GM23338 (cell line): ENCODE results near the gene TARS2. TPM values are rescaled to one million over a fixed set of nuclear protein-coding genes. Genes with fewer than 3 reads are reported as not detected.

ENCODE experiments used
- ATAC-seq: fragments of 200-7000 bp; cut with Tn5 transposase; 3 replicates; pipeline ENCODE4 v1.9.1; 2020
- DNase-seq: peaks from one replicate; pipeline ENCODE4 v3.0.0-alpha.2; 2015; ENCODE audit warnings: low spot score
- H2AFZ ChIP-seq: fragments of 200-600 bp; sonication (generic); 2 replicates; pipeline ENCODE4 v1.8.0; 2016; ENCODE audit warnings: antibody characterized with exemption, mild to moderate bottlenecking, moderate library complexity
- H3F3A ChIP-seq: fragments of 200-600 bp; sonication (generic); replicated peaks from 2 replicates; pipeline ENCODE4 v1.8.0; 2017; ENCODE audit warnings: antibody characterized with exemption, mixed run types, low read depth
- H3K27ac ChIP-seq: fragments of 200-600 bp; sonication (generic); 2 replicates; pipeline ENCODE4 v1.6.1; 2016; ENCODE audit warnings: low read depth
- H3K27me3 ChIP-seq: fragments of 200-600 bp; sonication (generic); 2 replicates; pipeline ENCODE4 v1.8.0; 2016; ENCODE audit warnings: mild to moderate bottlenecking, mixed run types, moderate library complexity; ENCODE audit not compliant: insufficient read depth
- H3K36me3 ChIP-seq: fragments of 200-600 bp; sonication (generic); 2 replicates; pipeline ENCODE4 v1.8.0; 2016; ENCODE audit warnings: mild to moderate bottlenecking; ENCODE audit not compliant: insufficient read depth
- H3K4me1 ChIP-seq: fragments of 200-600 bp; sonication (generic); 2 replicates; pipeline ENCODE4 v1.8.0; 2016; ENCODE audit warnings: mild to moderate bottlenecking, moderate library complexity; ENCODE audit not compliant: insufficient read depth
- H3K4me2 ChIP-seq: fragments of 200-600 bp; sonication (generic); 2 replicates; pipeline ENCODE4 v1.7.1; 2017; ENCODE audit warnings: mixed run types
- H3K4me3 ChIP-seq: fragments of 200-600 bp; sonication (generic); 2 replicates; pipeline ENCODE4 v1.6.1; 2016; ENCODE audit warnings: mixed run types
- H3K79me2 ChIP-seq: fragments of 200-600 bp; sonication (generic); replicated peaks from 2 replicates; pipeline ENCODE4 v1.8.0; 2017; ENCODE audit warnings: mild to moderate bottlenecking; ENCODE audit not compliant: insufficient read depth
- H3K9me2 ChIP-seq: fragments of 200-600 bp; sonication (generic); 2 replicates; pipeline ENCODE4 v1.8.0; 2017; ENCODE audit not compliant: insufficient read depth
- H4K20me1 ChIP-seq: fragments of 200-600 bp; sonication (generic); replicated peaks from 2 replicates; pipeline ENCODE4 v1.8.0; 2017; ENCODE audit warnings: mild to moderate bottlenecking; ENCODE audit not compliant: insufficient read depth
- H3K27ac Mint-ChIP-seq: 2 replicates; pipeline ENCODE4 v1.8.0; 2020; ENCODE audit warnings: inconsistent platforms, mild to moderate bottlenecking, moderate library complexity, mixed read lengths
- H3K27me3 Mint-ChIP-seq: 3 replicates; pipeline ENCODE4 v1.8.0; 2022; ENCODE audit warnings: low read depth, mild to moderate bottlenecking, moderate library complexity, mixed read lengths, inconsistent platforms; ENCODE audit not compliant: insufficient read depth, poor library complexity
- H3K36me3 Mint-ChIP-seq: 3 replicates; pipeline ENCODE4 v1.8.0; 2021; ENCODE audit warnings: low read depth, mild to moderate bottlenecking, inconsistent platforms, moderate library complexity, mixed read lengths
- H3K4me1 Mint-ChIP-seq: 3 replicates; pipeline ENCODE4 v1.8.0; 2020; ENCODE audit warnings: mild to moderate bottlenecking, inconsistent platforms, mixed read lengths
- H3K4me3 Mint-ChIP-seq: 3 replicates; pipeline ENCODE4 v1.8.0; 2021; ENCODE audit warnings: moderate library complexity, mild to moderate bottlenecking, inconsistent platforms, mixed read lengths
- H3K9me3 Mint-ChIP-seq: 3 replicates; pipeline ENCODE4 v1.8.0; 2020; ENCODE audit warnings: moderate library complexity, mild to moderate bottlenecking, inconsistent platforms, mixed read lengths
- CREB1 ChIP-seq: fragments of 250-450 bp; sonication (Bioruptor Pico); IDR thresholded peaks from 2 replicates; pipeline ENCODE4 v1.5.0; 2020; ENCODE audit warnings: low read depth, mild to moderate bottlenecking, moderate library complexity
- CTCF ChIP-seq, 2 experiments: fragments of 200-600 bp in 1 of 2; sonication (generic) in 1 of 2; conservative IDR thresholded peaks; 2 replicates each; pipeline versions ENCODE4 v1.5.1 to v1.6.1; 2016 to 2017; ENCODE audit warnings: antibody characterized with exemption in 2 of 2, low read depth in 2 of 2, mild to moderate bottlenecking in 2 of 2, moderate library complexity in 1 of 2
- ETS1 ChIP-seq: IDR thresholded peaks from 2 replicates; pipeline ENCODE4 v1.6.1; 2016; ENCODE audit warnings: antibody characterized with exemption
- EZH2 ChIP-seq: fragments of 200-600 bp; sonication (generic); IDR thresholded peaks from one replicate; pipeline ENCODE4 v1.8.0; 2017; ENCODE audit warnings: antibody characterized with exemption, mild to moderate bottlenecking, low read depth; ENCODE audit not compliant: unreplicated experiment
- EZH2phosphoT487 ChIP-seq: fragments of 200-600 bp; sonication (generic); IDR thresholded peaks from one replicate; pipeline ENCODE4 v1.8.1; 2018; ENCODE audit warnings: antibody characterized with exemption; ENCODE audit not compliant: unreplicated experiment
- JUNB ChIP-seq: IDR thresholded peaks from one replicate; pipeline ENCODE4 v1.6.1; 2016; ENCODE audit warnings: antibody characterized with exemption; ENCODE audit not compliant: unreplicated experiment
- NANOG ChIP-seq: IDR thresholded peaks from 2 replicates; pipeline ENCODE4 v1.6.1; 2016; ENCODE audit warnings: antibody characterized with exemption, borderline replicate concordance
- POLR2AphosphoS5 ChIP-seq: IDR thresholded peaks from 2 replicates; pipeline ENCODE4 v1.6.1; 2016; ENCODE audit warnings: antibody characterized with exemption, low read depth
- STAT1 ChIP-seq: IDR thresholded peaks from one replicate; pipeline ENCODE4 v1.6.1; 2016; ENCODE audit warnings: antibody characterized with exemption; ENCODE audit not compliant: unreplicated experiment
- ZNF114 ChIP-seq: fragments of 250-450 bp; sonication (Bioruptor Pico); IDR thresholded peaks from 2 replicates; pipeline ENCODE4 v1.5.0; 2020; ENCODE audit warnings: mild to moderate bottlenecking, moderate library complexity
- ZNF462 ChIP-seq: fragments of 250-450 bp; sonication (Bioruptor Pico); IDR thresholded peaks from 2 replicates; pipeline ENCODE4 v1.5.0; 2020; ENCODE audit warnings: mild to moderate bottlenecking, moderate library complexity
- polyA plus RNA-seq: library from polyadenylated mRNA; unstranded; fragments of >200 nt; fragmentation: Nextera tagmentation; extraction: Ambion mirVana; gene quantifications from 2 replicates; pipeline ENCODE4 v1.2.1, GENCODE V29; 2016
- total RNA-seq: library from RNA; depleted of rRNA; stranded (reverse); fragments of >200 nt; shearing (Covaris generic); gene quantifications from 2 replicates; pipeline ENCODE4 v1.2.3, GENCODE V29; 2014

The TARS2 gene
- total and polyA plus RNA-seq, 2 experiments from 2014 or later, result 19.5 to 28.4 TPM

- ATAC-seq, result no peak
- no peaks in the 10 kb centered on the region for H3K9me3 Mint-ChIP-seq
- no peak overlapping the region; the same call in 1 of the 2 replicates for H2AFZ ChIP-seq
Observed at GRCh38 chr1:150479370-150479769, 7.8 kb upstream of the TARS2 start.

GRCh38 chr1:150479927-150480352, 7.3 kb upstream of the TARS2 start:
- H3K4me1 Mint-ChIP-seq, result no peaks in the 10 kb centered on the region
- Histone ChIP-seq H3K36me3 (no peaks in the 10 kb centered on the region), H3K9me2 (no peaks in the 10 kb centered on the region), H4K20me1 (no peaks in the 10 kb centered on the region; the same call in 1 of the 2 replicates), H2AFZ (no peak overlapping the region; the same call in 1 of the 2 replicates), H3K4me2 (no peak overlapping the region), H3K79me2 (no peaks in the 10 kb centered on the region), H3K27ac (no peak overlapping the region), H3K27me3 (no peaks in the 10 kb centered on the region), H3K4me3 (no peak overlapping the region), H3K4me1 (no peaks in the 10 kb centered on the region), H3F3A (peaks cover 4% of the 10 kb centered on the region; the same call in 1 of the 2 replicates)
- TF ChIP-seq STAT1 (no peak), EZH2phosphoT487 (no peak), ETS1 (no peak), ZNF462 (CRISPR knock-in tag) (no peak), NANOG (no peak), EZH2 (no peak), CTCF (conservative IDR thresholded peaks at IDR 0.05; ENCODE audit: low read depth in 2 of 2) (no peak), CREB1 (CRISPR knock-in tag) (no peak), ZNF114 (no peak), POLR2AphosphoS5 (no peak)
- no peak overlapping the region for H3K27ac Mint-ChIP-seq
- DNase-seq, result no peak
- ATAC-seq, result no peak
- peaks cover 11% of the 10 kb centered on the region for H3K27me3 Mint-ChIP-seq
- no peaks in the 10 kb centered on the region; the same call in 2 of the 3 replicates for H3K36me3 Mint-ChIP-seq
- no peaks in the 10 kb centered on the region for H3K9me3 Mint-ChIP-seq
- no peak overlapping the region for H3K4me3 Mint-ChIP-seq

More at GRCh38 chr1:150479370-150479769, 7.8 kb upstream of the TARS2 start:
- H3K4me3 ChIP-seq, result no peak overlapping the region
- H3K4me1 ChIP-seq, result no peaks in the 10 kb centered on the region
- no peaks in the 10 kb centered on the region; the same call in 2 of the 3 replicates for H3K36me3 Mint-ChIP-seq
- no peaks in the 10 kb centered on the region for H3K4me1 Mint-ChIP-seq
- H3K36me3 ChIP-seq, result no peaks in the 10 kb centered on the region
- H3K79me2 ChIP-seq, result no peaks in the 10 kb centered on the region
- H3K27me3 Mint-ChIP-seq, result peaks cover 11% of the 10 kb centered on the region
- H3K27ac ChIP-seq, result no peak overlapping the region
- TF ChIP-seq CREB1 (CRISPR knock-in tag) (no peak), JUNB (no peak)
- peaks cover 4% of the 10 kb centered on the region; the same call in 1 of the 2 replicates for H3F3A ChIP-seq
- H3K27ac Mint-ChIP-seq, result no peak overlapping the region
- H3K27me3 ChIP-seq, result no peaks in the 10 kb centered on the region
- H3K9me2 ChIP-seq, result no peaks in the 10 kb centered on the region
- no peaks in the 10 kb centered on the region; the same call in 1 of the 2 replicates for H4K20me1 ChIP-seq
- no peak for DNase-seq
- no peak overlapping the region for H3K4me3 Mint-ChIP-seq
- H3K4me2 ChIP-seq, result no peak overlapping the region
